M059J (cell line): ENCODE data around the gene KLHL17. TPM values are rescaled to one million over a fixed set of nuclear protein-coding genes. Genes with fewer than 3 reads are reported as not detected.

ENCODE experiments used
- total RNA-seq: library from RNA; depleted of rRNA; stranded (reverse); fragments of >200 nt; shearing (Covaris generic); gene quantifications from 2 replicates; pipeline ENCODE4 v1.2.3, GENCODE V29; 2014; rRNA removed

Gene KLHL17
- total RNA-seq, 1 experiment from 2014 or later, result 4.3 TPM

Other genes with a start within 250 kb of the KLHL17 start
- gene SAMD11, start 36.7 kb upstream of the KLHL17 start, total RNA-seq, result 30.5 and 59.8 TPM in 2 replicates
- 60.1 and 102 TPM in 2 replicates for gene NOC2L, start 1.3 kb upstream of the KLHL17 start, total RNA-seq
- 2.4 and 4.5 TPM in 2 replicates for gene PLEKHN1, start 5.9 kb downstream of the KLHL17 start, total RNA-seq
- 0.37 and 1.0 TPM in 2 replicates for gene PERM1, start 21.5 kb downstream of the KLHL17 start, total RNA-seq
- gene HES4, start 39.5 kb downstream of the KLHL17 start, total RNA-seq, result 44.1 and 51.8 TPM in 2 replicates
- 2,871 and 3,124 TPM in 2 replicates for gene ISG15, start 52.9 kb downstream of the KLHL17 start, total RNA-seq
- gene AGRN, start 59.5 kb downstream of the KLHL17 start, total RNA-seq, result 117 and 282 TPM in 2 replicates
- not detected in 2 replicates for gene RNF223, start 113.7 kb downstream of the KLHL17 start, total RNA-seq
- gene C1orf159, start 155.5 kb downstream of the KLHL17 start, total RNA-seq, result 17.4 and 17.5 TPM in 2 replicates
- not detected in 2 replicates for gene TTLL10, start 213.3 kb downstream of the KLHL17 start, total RNA-seq
- not detected in 2 replicates for gene TNFRSF18, start 246.0 kb downstream of the KLHL17 start, total RNA-seq